GM10248 (cell line): ENCODE results near the gene KCNQ1.

Experiments
- CTCF ChIA-PET: fragments of 300-600 bp; sonication (Branson Sonifier 250); formaldehyde crosslinking; extraction: SDS; loops from one replicate; lab custom pipeline; 2021; ENCODE audit warnings: antibody characterized with exemption; lab: Yijun Ruan, JAX
- POLR2A ChIA-PET: fragments of 350-650 bp; sonication (Branson Sonifier 250); formaldehyde crosslinking; extraction: SDS; loops from one replicate; lab custom pipeline; 2020; ENCODE audit warnings: antibody characterized with exemption; lab: Yijun Ruan, JAX
- DNase-seq: peaks from one replicate; pipeline ENCODE4 v3.0.0; 2012; ENCODE audit errors: extremely low spot score
- TF ChIP-seq, protein P1 (sequence below): IDR thresholded peaks from 2 replicates; pipeline ENCODE4 v1.5.1; 2012; ENCODE audit warnings: mild to moderate bottlenecking, low read depth; ENCODE audit errors: extremely low read depth, missing control alignments, control extremely low read depth

Gene KCNQ1

DNA sequence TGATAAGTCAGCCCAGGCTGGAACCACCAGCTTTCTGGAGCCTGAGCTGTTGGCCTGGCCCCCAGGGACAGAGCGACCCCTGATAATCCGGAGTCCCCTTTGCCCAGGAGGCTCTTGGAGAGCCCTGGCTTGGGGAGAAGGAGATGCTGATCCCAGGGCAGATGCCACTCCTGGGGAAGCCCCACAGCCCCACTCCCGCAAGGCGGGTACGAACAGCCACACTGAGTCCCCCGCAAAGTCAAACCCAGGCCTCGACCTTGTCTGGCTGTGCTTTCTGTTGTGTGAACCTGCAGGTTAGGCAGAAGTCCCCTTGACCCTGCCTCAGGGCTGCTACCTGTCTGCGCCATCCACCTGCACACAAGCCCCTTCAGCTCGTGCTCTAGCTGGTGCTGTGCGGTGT is 147.0 kb downstream of the KCNQ1 start:
- DNase-seq = peak; percentile 8
- TF ChIP-seq, protein P1, sequence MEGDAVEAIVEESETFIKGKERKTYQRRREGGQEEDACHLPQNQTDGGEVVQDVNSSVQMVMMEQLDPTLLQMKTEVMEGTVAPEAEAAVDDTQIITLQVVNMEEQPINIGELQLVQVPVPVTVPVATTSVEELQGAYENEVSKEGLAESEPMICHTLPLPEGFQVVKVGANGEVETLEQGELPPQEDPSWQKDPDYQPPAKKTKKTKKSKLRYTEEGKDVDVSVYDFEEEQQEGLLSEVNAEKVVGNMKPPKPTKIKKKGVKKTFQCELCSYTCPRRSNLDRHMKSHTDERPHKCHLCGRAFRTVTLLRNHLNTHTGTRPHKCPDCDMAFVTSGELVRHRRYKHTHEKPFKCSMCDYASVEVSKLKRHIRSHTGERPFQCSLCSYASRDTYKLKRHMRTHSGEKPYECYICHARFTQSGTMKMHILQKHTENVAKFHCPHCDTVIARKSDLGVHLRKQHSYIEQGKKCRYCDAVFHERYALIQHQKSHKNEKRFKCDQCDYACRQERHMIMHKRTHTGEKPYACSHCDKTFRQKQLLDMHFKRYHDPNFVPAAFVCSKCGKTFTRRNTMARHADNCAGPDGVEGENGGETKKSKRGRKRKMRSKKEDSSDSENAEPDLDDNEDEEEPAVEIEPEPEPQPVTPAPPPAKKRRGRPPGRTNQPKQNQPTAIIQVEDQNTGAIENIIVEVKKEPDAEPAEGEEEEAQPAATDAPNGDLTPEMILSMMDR = no peak
- CTCF ChIA-PET = no interaction called here
- POLR2A ChIA-PET = no interaction called here

DNA sequence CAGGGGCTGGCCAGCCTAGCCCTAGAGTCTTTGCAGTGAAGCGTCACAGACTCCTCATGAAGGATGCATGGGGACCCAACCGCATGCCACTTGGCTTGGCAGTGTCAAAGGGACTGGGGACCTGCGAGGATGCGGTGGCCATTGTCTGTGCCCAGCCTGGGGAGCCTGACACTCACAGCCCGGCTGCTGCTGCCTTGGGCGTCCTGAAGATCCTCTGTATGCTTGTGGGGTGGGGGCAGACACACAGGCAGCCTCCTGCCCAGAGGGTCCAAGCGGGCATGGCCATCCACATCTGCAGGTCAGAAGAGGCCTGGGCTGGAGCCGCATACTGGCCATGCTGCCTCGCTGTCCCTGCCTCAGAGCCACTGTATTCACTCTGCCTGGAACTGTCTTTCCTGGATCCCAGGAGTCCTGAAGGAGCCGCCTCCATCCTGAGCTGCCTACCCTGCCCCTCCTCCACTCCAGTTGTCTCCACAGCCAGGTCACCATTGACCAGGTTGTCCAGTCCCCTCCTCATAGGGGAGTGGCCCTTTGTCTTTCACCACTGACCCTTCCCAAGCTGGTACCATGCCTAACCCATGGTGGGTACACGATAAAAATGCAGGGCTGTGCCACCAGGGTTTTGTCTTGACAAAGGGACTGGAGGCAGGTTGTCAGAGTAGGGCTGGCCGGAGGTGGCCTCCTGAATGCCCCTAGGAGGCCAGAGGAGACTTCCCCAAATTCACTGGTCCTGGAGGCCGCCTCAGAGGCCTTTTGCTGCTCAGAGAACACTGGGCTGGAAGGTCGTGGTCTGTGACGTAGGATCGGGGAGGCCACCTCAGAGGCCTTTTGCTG is 148.0 kb downstream of the KCNQ1 start:
- ChIA-PET CTCF (no interaction called here), POLR2A (no interaction called here)
- DNase-seq = peak; percentile 12
- TF ChIP-seq, protein P1 = no peak

DNA sequence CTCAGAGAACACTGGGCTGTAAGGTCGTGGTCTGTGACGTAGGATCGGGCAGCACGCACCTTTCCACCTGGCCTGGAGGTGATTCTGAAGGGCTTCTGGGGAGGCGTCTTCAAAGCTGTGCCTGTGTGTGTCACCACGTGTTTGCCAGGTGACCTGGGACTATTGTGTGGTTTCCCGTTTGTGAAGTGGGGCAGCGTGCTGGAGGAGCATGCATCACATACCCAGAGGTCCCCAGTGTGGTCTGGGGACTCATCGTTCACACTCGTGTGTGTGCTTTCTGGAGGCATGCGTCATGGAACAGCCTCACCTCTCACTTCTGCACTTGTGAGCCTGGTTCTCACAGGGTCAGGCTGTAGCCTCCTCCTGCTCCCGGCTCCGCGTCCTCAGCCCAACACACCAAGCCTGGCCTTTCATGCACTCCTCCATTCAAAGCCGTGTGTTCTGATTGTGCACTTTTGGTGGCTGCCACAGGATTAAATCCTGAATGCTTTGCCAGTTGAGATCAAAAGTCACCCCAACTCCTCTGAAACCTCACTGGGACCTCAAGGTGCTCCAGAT is 148.7 kb downstream of the KCNQ1 start:
- TF ChIP-seq, protein P1 = no peak
- ChIA-PET CTCF (no interaction called here), POLR2A (no interaction called here)
- no peak for DNase-seq

DNA sequence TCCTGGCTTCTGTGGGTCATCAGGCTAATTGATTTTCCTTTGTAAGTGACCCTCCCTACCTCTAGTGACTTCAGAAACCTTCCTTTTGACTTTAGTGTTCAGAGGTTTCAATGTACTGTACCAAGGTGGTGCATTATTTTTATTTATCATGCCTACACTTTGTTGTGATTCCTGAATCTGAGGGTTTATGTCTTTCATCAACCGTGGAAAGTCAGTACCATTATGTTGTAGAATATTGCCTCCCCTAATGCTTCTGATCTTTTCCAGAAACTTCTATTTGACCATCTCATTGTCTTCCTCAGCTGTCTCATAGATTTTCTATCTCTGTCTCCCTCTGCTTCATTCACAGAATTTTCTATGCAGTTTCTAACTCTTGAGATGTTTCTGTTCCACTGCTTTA is 149.5 kb downstream of the KCNQ1 start:
- ChIA-PET CTCF (no interaction called here), POLR2A (no interaction called here)
- DNase-seq = no peak
- TF ChIP-seq, protein P1 = no peak

DNA sequence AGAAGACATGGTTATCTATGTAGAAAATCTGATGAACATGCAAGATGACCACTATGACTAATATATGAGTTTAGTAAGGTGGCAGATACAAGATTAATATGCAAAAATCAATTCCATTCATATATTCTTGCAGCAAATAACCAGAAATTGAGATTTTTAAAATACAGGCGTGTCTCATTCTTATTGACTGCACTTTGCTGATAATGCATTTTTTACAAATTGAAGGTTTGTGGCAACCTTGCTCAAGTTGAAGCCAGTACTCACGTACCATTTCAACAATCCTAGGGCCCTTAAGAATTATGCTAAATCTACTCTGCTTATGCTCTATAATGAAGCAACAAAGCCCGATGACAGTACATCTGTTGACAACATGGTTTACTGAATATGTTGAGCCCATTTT is 150.4 kb downstream of the KCNQ1 start:
- POLR2A ChIA-PET = no interaction called here
- TF ChIP-seq, protein P1 = no peak
- DNase-seq = no peak
- CTCF ChIA-PET = no interaction called here

DNA sequence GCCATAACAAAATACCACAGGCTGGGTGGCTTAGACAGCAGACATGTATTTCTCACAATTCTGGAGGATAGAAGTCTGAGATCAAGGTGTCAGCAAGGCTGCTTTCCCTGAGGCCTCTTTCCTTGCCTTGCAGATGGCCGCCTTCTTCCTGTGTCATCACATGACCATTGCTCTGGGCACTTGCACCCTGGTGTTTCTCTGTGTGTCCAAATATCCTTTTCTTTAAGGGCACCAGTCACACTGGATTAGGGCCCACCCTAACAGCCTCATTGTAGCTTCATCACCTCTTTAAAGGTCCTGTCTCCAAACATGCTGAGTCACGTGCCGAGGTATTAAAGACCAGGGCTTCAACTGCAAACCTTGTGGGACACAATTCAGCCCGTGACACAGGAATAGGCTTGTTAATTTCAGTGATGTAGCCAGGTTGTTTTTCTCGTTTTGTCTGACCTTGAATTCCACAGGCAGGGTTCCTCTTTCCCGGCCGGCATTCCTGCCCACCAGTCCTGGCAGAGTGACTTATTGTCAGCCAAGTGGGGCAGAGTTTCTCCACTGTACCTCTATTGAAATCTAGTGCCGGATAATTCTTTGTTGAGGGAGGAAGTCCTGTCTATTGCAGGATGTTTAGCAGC is 154.9 kb downstream of the KCNQ1 start:
- CTCF ChIA-PET = no interaction called here
- DNase-seq = no peak
- TF ChIP-seq, protein P1 = no peak
- POLR2A ChIA-PET = no interaction called here
